Spleen (tissue), 11 donors: ENCODE measurements around the gene ANKRD37. TPM values are rescaled to one million over a fixed set of nuclear protein-coding genes. Genes with fewer than 3 reads are reported as not detected.

Experiments
- DNase-seq: peaks from one replicate; pipeline ENCODE4 v3.0.0-alpha.2; 2020
- H3K27ac ChIP-seq, 8 donors: fragments of 200-600 bp; sonication (generic) in 7 of 8; 1 replicate in 4 of 8; 2 replicates in 4 of 8; pipeline versions ENCODE4 v1.5.0 to v1.8.0; 2016 to 2021; ENCODE audit warnings: inconsistent platforms in 4 of 8, mild to moderate bottlenecking in 4 of 8, moderate library complexity in 1 of 8
- H3K27me3 ChIP-seq, 7 donors: fragments of 200-600 bp; sonication (generic) in 6 of 7; replicated peaks in 1 of 7; 1 replicate in 4 of 7; 2 replicates in 3 of 7; pipeline versions ENCODE4 v1.5.0 to v1.8.0; 2016 to 2021; ENCODE audit warnings: inconsistent platforms in 3 of 7, mild to moderate bottlenecking in 1 of 7
- H3K36me3 ChIP-seq, 6 donors: fragments of 200-600 bp; sonication (generic) in 5 of 6; 1 replicate in 4 of 6; 2 replicates in 2 of 6; pipeline versions ENCODE4 v1.5.0 to v1.8.0; 2016 to 2021; ENCODE audit warnings: inconsistent platforms in 2 of 6
- H3K4me1 ChIP-seq, 6 donors: fragments of 200-600 bp; sonication (generic) in 5 of 6; 1 replicate in 3 of 6; 2 replicates in 3 of 6; pipeline versions ENCODE4 v1.5.0 to v1.8.0; 2016 to 2021; ENCODE audit warnings: inconsistent platforms in 3 of 6
- H3K4me3 ChIP-seq, 8 donors: fragments of 200-600 bp; sonication (generic) in 7 of 8; 1 replicate in 4 of 8; 2 replicates in 4 of 8; pipeline versions ENCODE4 v1.5.0 to v1.8.0; 2016 to 2021; ENCODE audit warnings: inconsistent platforms in 4 of 8, mild to moderate bottlenecking in 4 of 8, moderate library complexity in 2 of 8
- H3K9me3 ChIP-seq, 8 donors: fragments of 200-600 bp; sonication (generic) in 7 of 8; 1 replicate in 4 of 8; 2 replicates in 4 of 8; pipeline versions ENCODE4 v1.5.0 to v1.8.0; 2016 to 2021; ENCODE audit warnings: inconsistent platforms in 4 of 8
- POLR2A ChIP-seq, 3 donors: fragments of 450-650 bp; IDR thresholded peaks; one replicate each; pipeline ENCODE4 v1.5.1; 2017; ENCODE audit warnings: antibody characterized with exemption in 3 of 3, mild to moderate bottlenecking in 1 of 3
- POLR2AphosphoS5 ChIP-seq, 3 donors: sonication (generic); formaldehyde crosslinking; IDR thresholded peaks; one replicate each; pipeline ENCODE4 v1.5.1; 2017; ENCODE audit warnings: antibody characterized with exemption in 3 of 3
- WGBS, 5 donors: extraction: QIAGEN DNeasy Blood & Tissue Kit in 3 of 5; methylation state at CpG; one replicate each; pipeline versions ENCODE4 v1.1.5 to v1.1.7; 2013 to 2018; 5-methylcytosine and 5-hydroxymethylcytosine counted together
- intact Hi-C: fragments of 100-400 bp; cut with DNase I; formaldehyde crosslinking; loops from one replicate; pipeline ENCODE4 v1.15.0; 2023; ENCODE audit warnings: low total_unique reads
- polyA plus RNA-seq, 3 donors: library from polyadenylated mRNA; stranded (reverse); fragments of 200-250 nt; gene quantifications; one replicate each; pipeline ENCODE4 v1.2.1, GENCODE V29; 2013
- total RNA-seq, 7 donors: library from RNA; depleted of rRNA in 3 of 7; stranded (reverse); fragments of >200 nt in 3 of 7; fragmentation: NEBNext Ultra II Directional in 4 of 7; extraction: Animal tissue kit (Norgen Biotek cat#: 25700) in 4 of 7; gene quantifications; one replicate each; pipeline versions ENCODE4 v1.1.0 to v1.2.1, GENCODE V29; 2016 to 2021
- TF ChIP-seq, protein P1 (sequence below), 11 experiments: fragments of 200-600 bp in 7 of 11; fragments of 450-650 bp in 4 of 11; sonication (generic) in 4 of 11; IDR thresholded peaks in 8 of 11; conservative IDR thresholded peaks in 3 of 11; 1 replicate in 7 of 11; 2 replicates in 4 of 11; pipeline versions ENCODE4 v1.4.0 to v1.8.0; 2016 to 2021; ENCODE audit warnings: antibody characterized with exemption in 11 of 11, inconsistent platforms in 4 of 11, mild to moderate bottlenecking in 1 of 11
- donor health status: healthy with polysubstance abuse.
- donor health status: DM: no; HTN: no; CAD: no; lungs with moderate emphysema.
- donor health status: DM: no; HTN: no; CAD: no.
- donor health status: Bipolar disorder and iron deficiency.
- donor health status: healthy.
- donor health status: DM: no; HTN: no; CAD: no.
- donor health status: DM: yes; HTN: yes; CAD: no.

Gene ANKRD37
- total and polyA plus RNA-seq, 10 donors: 6.0 to 21.1 (median 9.7) TPM

DNA sequence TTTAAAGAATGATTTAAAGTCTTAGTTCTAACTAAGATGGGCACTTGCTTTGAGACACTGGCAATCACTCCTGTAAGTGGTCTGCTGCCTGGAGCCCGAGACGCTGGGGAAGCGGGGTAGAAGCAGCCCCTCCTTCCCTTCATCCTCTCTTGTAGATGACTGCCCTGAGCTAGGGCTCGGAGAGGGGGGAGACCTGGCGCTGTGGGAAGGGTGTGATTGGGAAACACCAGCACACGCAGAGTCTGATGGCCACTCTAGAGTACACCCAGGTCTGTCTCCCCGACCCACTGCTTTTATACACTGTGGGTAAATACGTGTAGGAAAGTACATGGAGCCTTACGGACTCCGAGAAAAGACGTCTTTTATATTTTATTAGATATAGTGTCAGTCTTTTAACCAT is 24.9 kb upstream of the ANKRD37 start:
- Histone ChIP-seq H3K4me1 (no peaks in the 10 kb centered on the region), H3K4me3 (no peak overlapping the region), H3K36me3 (peaks cover 0 to 42% (median 4%) of the 10 kb centered on the region in 6 donors), H3K27me3 (no peaks in the 10 kb centered on the region), H3K27ac (no peak overlapping the region), H3K9me3 (no peaks in the 10 kb centered on the region)
- 93 to 96% (median 95%) methylated on average over 11 of the region's 11 CpGs for WGBS, 5 donors
- no peak for DNase-seq
- intact Hi-C loops: no loop called here
- TF ChIP-seq, protein P1, sequence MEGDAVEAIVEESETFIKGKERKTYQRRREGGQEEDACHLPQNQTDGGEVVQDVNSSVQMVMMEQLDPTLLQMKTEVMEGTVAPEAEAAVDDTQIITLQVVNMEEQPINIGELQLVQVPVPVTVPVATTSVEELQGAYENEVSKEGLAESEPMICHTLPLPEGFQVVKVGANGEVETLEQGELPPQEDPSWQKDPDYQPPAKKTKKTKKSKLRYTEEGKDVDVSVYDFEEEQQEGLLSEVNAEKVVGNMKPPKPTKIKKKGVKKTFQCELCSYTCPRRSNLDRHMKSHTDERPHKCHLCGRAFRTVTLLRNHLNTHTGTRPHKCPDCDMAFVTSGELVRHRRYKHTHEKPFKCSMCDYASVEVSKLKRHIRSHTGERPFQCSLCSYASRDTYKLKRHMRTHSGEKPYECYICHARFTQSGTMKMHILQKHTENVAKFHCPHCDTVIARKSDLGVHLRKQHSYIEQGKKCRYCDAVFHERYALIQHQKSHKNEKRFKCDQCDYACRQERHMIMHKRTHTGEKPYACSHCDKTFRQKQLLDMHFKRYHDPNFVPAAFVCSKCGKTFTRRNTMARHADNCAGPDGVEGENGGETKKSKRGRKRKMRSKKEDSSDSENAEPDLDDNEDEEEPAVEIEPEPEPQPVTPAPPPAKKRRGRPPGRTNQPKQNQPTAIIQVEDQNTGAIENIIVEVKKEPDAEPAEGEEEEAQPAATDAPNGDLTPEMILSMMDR (IDR thresholded peaks at IDR 0.05 in 8 of 11, conservative IDR thresholded peaks at IDR 0.05 in 3 of 11): no peak
- TF ChIP-seq POLR2A (IDR thresholded peaks at IDR 0.05): no peak
- TF ChIP-seq POLR2AphosphoS5 (IDR thresholded peaks at IDR 0.05): no peak

DNA sequence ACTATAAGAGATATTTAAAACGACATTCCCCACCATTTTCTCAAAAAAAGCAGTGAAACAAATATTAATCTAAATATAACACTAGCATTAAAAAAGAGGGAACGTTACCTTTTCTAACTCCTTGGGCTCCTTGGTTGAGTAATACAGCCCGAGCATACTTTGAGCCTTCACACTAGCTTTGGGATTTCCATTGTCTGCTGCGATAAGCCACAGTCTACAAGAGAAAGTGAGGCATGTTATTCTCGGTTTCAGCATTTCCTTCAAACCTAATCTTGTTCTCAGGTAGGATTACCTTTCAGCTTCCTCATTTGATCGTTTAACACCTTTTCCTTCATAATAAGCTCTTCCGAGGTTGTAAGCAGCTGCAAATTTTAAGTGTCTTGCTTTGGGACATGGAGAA is 22.6 kb upstream of the ANKRD37 start:
- intact Hi-C loops: no loop called here
- Histone ChIP-seq H3K4me3 (no peak overlapping the region), H3K9me3 (no peaks in the 10 kb centered on the region), H3K27me3 (no peaks in the 10 kb centered on the region), H3K4me1 (no peaks in the 10 kb centered on the region), H3K27ac (no peak overlapping the region), H3K36me3 (peaks cover 0 to 36% (median 4%) of the 10 kb centered on the region in 6 donors)
- TF ChIP-seq POLR2A (IDR thresholded peaks at IDR 0.05) (no peak), POLR2AphosphoS5 (IDR thresholded peaks at IDR 0.05) (no peak)
- TF ChIP-seq, protein P1 (IDR thresholded peaks at IDR 0.05 in 8 of 11, conservative IDR thresholded peaks at IDR 0.05 in 3 of 11): no peak
- DNase-seq: no peak
- 61 to 74% (median 69%) methylated on average over 7 of the region's 7 CpGs for WGBS, 5 donors

GRCh38 chr4:185374573-185374972 is 22.1 kb upstream of the ANKRD37 start:
- Histone ChIP-seq H3K9me3 (no peaks in the 10 kb centered on the region), H3K27me3 (no peaks in the 10 kb centered on the region), H3K36me3 (peaks cover 0 to 36% (median 4%) of the 10 kb centered on the region in 6 donors), H3K27ac (no peak overlapping the region), H3K4me3 (no peak overlapping the region), H3K4me1 (no peaks in the 10 kb centered on the region)
- intact Hi-C loops: no loop called here
- no peak for DNase-seq
- TF ChIP-seq POLR2A (IDR thresholded peaks at IDR 0.05): no peak
- TF ChIP-seq POLR2AphosphoS5 (IDR thresholded peaks at IDR 0.05): no peak
- TF ChIP-seq, protein P1 (IDR thresholded peaks at IDR 0.05 in 8 of 11, conservative IDR thresholded peaks at IDR 0.05 in 3 of 11): no peak
- WGBS, 5 donors: 30 to 56% (median 37%) methylated on average over 6 of the region's 6 CpGs

GRCh38 chr4:185378264-185378663 is 18.4 kb upstream of the ANKRD37 start:
- Histone ChIP-seq H3K36me3 (peaks cover 0 to 2% (median 0%) of the 10 kb centered on the region in 6 donors), H3K9me3 (peaks cover 0 to 12% (median 9%) of the 10 kb centered on the region in 8 donors), H3K4me1 (no peaks in the 10 kb centered on the region), H3K27me3 (no peaks in the 10 kb centered on the region), H3K4me3 (no peak overlapping the region), H3K27ac (no peak overlapping the region)
- intact Hi-C loops: no loop called here
- TF ChIP-seq, protein P1 (IDR thresholded peaks at IDR 0.05 in 8 of 11, conservative IDR thresholded peaks at IDR 0.05 in 3 of 11): no peak
- TF ChIP-seq POLR2AphosphoS5 (IDR thresholded peaks at IDR 0.05) (no peak), POLR2A (IDR thresholded peaks at IDR 0.05) (no peak)
- 85 to 98% (median 91%) methylated on average over 6 of the region's 6 CpGs for WGBS, 5 donors
- no peak for DNase-seq
